NCI-H2081 (cell line): ENCODE measurements around the gene IFITM1.
"Not testable (repeated sequence)": the region's sequence is repeated elsewhere in the genome, so short reads cannot be mapped to it uniquely, and the experiment has no call there.

Experiments
- DNase-seq, 2 experiments: peaks; one replicate each; lab custom pipeline; 2025; lab: John Stamatoyannopoulos, UW

IFITM1 gene

GRCh38 chr11:313787-314553, at the start of gene IFITM1:
Gene IFITM1, plus strand, starts transcription at chr11:314040. Its CDS starts 131 bp downstream, at chr11:314171.
- DNase-seq = no peak

- DNase-seq = no peak
Observed at GRCh38 chr11:266676-267439, 47.0 kb upstream of the IFITM1 start.

- DNase-seq = no peak
Observed at GRCh38 chr11:267491-267994, 46.3 kb upstream of the IFITM1 start.

- DNase-seq = not testable (repeated sequence)
Observed at GRCh38 chr11:268716-269145, 45.1 kb upstream of the IFITM1 start.

- no peak for DNase-seq
Observed at GRCh38 chr11:269146-269890, 44.5 kb upstream of the IFITM1 start.

GRCh38 chr11:270451-271318, 43.2 kb upstream of the IFITM1 start:
- DNase-seq = no peak

GRCh38 chr11:271319-271715, 42.5 kb upstream of the IFITM1 start:
- no peak for DNase-seq

- DNase-seq = no peak
Observed at GRCh38 chr11:272195-272930, 41.5 kb upstream of the IFITM1 start.

- DNase-seq = no peak
Observed at GRCh38 chr11:272931-273198, 41.0 kb upstream of the IFITM1 start.

GRCh38 chr11:276219-276618, 37.6 kb upstream of the IFITM1 start:
- no peak for DNase-seq

GRCh38 chr11:278001-278951, 35.6 kb upstream of the IFITM1 start, which contains the start of gene NLRP6:
Gene NLRP6, plus strand, starts transcription at chr11:278407. Its CDS starts 163 bp downstream, at chr11:278570.
- DNase-seq = no peak

- DNase-seq = no peak
Observed at GRCh38 chr11:279040-279965, 34.5 kb upstream of the IFITM1 start.

- no peak for DNase-seq
Observed at GRCh38 chr11:279966-280705, 33.7 kb upstream of the IFITM1 start.

GRCh38 chr11:280706-281485, 32.9 kb upstream of the IFITM1 start:
- no peak for DNase-seq

GRCh38 chr11:281486-282161, 32.2 kb upstream of the IFITM1 start:
- DNase-seq = no peak

GRCh38 chr11:282171-282570, 31.7 kb upstream of the IFITM1 start:
- DNase-seq = no peak
